ENCODE data around the gene DPP6.

DPP6 gene

GRCh38 chr7:154769527-154769926 lies 717.3 kb downstream of the DPP6 start:
- no peak for DNase-seq (ENCODE audit: low spot score)

GRCh38 chr7:154770361-154770760 lies 718.2 kb downstream of the DPP6 start:
- no peak for DNase-seq (ENCODE audit: low spot score)

GRCh38 chr7:154770962-154771361 lies 718.8 kb downstream of the DPP6 start:
- DNase-seq (ENCODE audit: low spot score): no peak

GRCh38 chr7:154774303-154774969 lies 722.2 kb downstream of the DPP6 start:
- DNase-seq (ENCODE audit: low spot score): no peak

GRCh38 chr7:154775681-154776080 lies 723.5 kb downstream of the DPP6 start:
- no peak for DNase-seq (ENCODE audit: low spot score)

- DNase-seq (ENCODE audit: low spot score): no peak
These were observed 724.2 kb downstream of the DPP6 start for GRCh38 chr7:154776350-154776749.

- no peak for DNase-seq (ENCODE audit: low spot score)
These were observed 724.8 kb downstream of the DPP6 start for GRCh38 chr7:154777023-154777422.

GRCh38 chr7:154777489-154777888 lies 725.3 kb downstream of the DPP6 start:
- peak; percentile 80 for DNase-seq (ENCODE audit: low spot score)

- no peak for DNase-seq (ENCODE audit: low spot score)
These were observed 725.7 kb downstream of the DPP6 start for GRCh38 chr7:154777908-154778307.

- DNase-seq (ENCODE audit: low spot score): peak; percentile 87
These were observed 729.4 kb downstream of the DPP6 start for GRCh38 chr7:154781369-154782303.

GRCh38 chr7:154783281-154783909 lies 731.2 kb downstream of the DPP6 start:
- DNase-seq (ENCODE audit: low spot score): no peak

- DNase-seq (ENCODE audit: low spot score): no peak
These were observed 733.7 kb downstream of the DPP6 start for GRCh38 chr7:154785898-154786297.

GRCh38 chr7:154789404-154789803 lies 737.2 kb downstream of the DPP6 start:
- DNase-seq (ENCODE audit: low spot score): peak; percentile 90

GRCh38 chr7:154791611-154792010 lies 739.4 kb downstream of the DPP6 start:
- DNase-seq (ENCODE audit: low spot score): no peak

GRCh38 chr7:154792436-154793055 lies 740.3 kb downstream of the DPP6 start:
- no peak for DNase-seq (ENCODE audit: low spot score)

- DNase-seq (ENCODE audit: low spot score): no peak
These were observed 742.1 kb downstream of the DPP6 start for GRCh38 chr7:154794147-154794780.

- no peak for DNase-seq (ENCODE audit: low spot score)
These were observed 742.8 kb downstream of the DPP6 start for GRCh38 chr7:154795014-154795413.

- DNase-seq (ENCODE audit: low spot score): no peak
These were observed 743.2 kb downstream of the DPP6 start for GRCh38 chr7:154795437-154795836.

- DNase-seq (ENCODE audit: low spot score): no peak
These were observed 752.3 kb downstream of the DPP6 start for GRCh38 chr7:154804449-154804848.

- DNase-seq (ENCODE audit: low spot score): no peak
These were observed 759.8 kb downstream of the DPP6 start for GRCh38 chr7:154812027-154812426.

GRCh38 chr7:154817224-154817896 lies 765.2 kb downstream of the DPP6 start:
- no peak for DNase-seq (ENCODE audit: low spot score)

Measured in Ammon's horn (tissue), 1 donor.